ENCODE results near the gene ADRB2.

- TF ChIP-seq CTCF (IDR thresholded peaks at IDR 0.05; ENCODE audit: insufficient read depth, low read depth, low read length) = no peak
- TF ChIP-seq EZH2 (IDR thresholded peaks at IDR 0.05; ENCODE audit: insufficient read depth, low read length) = no peak
Measured at GRCh38 chr5:148794275-148794674, 32.1 kb upstream of the ADRB2 start.

Data from astrocyte (in vitro differentiated cells and primary cell).